ENCODE results near the gene SOWAHC.
"Not testable (repeated sequence)": the region's sequence is repeated elsewhere in the genome, so short reads cannot be mapped to it uniquely, and the experiment has no call there.

The SOWAHC gene

DNA sequence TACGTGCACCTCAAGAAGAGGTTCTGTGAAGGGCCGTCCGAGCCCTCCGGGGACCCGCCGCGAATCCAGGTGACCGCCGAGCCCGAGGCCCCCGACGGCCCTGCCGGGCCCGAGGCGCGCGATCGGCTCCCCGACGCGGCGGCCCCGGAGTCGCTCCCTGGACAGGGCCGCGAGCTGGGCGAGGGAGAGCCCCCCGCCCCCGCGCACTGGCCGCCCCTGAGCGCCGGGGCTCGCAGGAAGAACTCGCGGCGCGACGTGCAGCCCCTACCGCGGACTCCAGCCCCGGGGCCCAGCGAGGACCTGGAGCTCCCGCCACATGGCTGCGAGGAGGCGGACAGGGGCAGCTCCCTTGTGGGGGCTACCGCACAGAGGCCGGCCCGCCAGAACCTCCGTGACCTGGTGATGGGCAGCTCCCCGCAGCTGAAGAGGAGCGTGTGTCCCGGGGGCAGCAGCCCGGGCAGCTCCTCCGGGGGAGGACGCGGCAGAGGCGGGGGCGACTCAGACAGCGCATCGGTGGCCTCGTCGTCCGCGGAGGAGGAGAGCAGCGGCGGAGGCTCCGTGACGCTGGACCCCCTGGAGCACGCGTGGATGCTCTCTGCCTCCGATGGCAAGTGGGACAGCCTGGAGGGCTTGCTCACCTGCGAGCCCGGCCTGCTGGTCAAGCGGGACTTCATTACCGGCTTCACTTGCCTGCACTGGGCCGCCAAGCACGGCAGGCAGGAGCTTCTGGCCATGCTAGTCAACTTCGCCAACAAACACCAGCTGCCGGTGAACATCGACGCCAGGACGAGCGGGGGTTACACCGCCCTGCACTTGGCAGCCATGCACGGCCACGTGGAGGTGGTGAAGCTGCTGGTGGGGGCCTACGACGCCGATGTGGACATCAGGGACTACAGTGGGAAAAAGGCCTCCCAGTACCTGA lies 812 bp downstream of the SOWAHC start:
- no peak for DNase-seq (ENCODE audit: low read depth in 1 of 2, low spot score in 1 of 2)

DNA sequence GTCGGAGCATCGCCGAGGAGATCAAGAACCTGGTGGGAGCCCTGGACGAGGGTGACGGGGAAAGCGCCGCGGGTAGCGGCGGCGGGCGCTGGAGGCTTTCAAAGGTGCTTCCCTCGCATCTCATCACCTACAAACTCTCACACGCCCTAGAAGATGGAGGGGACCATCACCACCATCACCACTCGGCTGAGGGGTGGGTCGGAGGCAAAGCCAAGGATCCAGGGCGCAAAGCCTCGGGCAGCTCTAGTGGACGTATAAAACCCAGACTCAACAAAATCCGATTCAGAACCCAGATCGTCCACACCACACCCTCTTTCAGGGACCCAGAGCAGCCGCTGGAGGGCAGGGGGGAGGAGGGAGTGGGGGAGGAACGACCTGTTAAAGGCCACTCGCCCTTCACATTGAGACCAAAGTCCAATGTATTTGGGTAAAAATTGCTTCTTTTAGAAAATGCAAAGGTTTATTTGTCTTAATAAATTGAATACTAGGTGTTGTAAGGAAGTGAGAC lies 1.5 kb downstream of the SOWAHC start:
- no peak for DNase-seq (ENCODE audit: low read depth in 1 of 2, low spot score in 1 of 2)

DNA sequence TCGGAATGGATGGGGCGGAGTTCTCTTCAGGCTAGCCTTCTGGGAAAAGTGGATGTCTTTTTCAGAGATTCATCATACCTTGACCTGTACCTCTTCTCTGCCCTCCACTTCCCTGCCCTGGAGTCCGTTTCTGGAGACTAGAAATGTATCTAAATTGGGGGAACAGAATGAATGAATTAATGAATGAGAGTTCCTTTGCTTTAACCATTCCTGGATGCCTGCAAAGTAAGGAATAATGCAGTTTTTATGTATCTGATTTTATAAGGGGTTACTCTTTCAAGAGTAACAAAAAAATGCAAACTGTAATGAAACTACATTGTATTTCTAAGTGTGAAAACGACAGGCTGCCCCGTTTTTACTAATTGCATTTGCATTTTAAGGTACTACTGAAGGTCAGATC lies 2.0 kb downstream of the SOWAHC start:
- no peak for DNase-seq (ENCODE audit: low read depth in 1 of 2, low spot score in 1 of 2)

DNA sequence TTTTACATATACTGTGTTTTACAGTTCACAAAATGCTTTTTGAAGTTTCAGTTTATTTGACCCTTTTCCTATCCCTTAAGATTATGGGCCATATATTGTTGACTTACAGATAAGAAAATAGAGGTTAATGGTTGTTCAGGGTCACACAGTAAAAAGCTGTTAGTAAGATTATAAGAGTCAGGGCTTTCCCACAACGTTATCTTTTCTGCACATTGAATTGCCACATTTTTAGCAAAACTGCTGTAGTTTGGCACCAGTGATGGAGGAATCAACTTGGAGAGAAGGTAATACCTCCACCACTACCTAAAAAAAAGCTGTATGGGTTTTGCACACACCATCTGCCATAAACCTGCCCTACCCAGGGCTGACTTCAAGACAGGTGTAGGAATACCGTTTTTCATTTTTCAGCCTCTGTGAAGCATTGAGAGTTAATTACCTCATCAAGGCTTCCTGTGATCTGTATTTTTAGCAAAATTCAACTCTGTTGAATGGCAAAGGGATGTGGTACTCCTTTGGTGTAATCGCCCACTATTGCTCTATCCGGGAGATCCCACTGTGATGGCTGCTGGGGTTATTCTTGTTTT lies 5.0 kb downstream of the SOWAHC start:
- no peak for DNase-seq (ENCODE audit: low read depth in 1 of 2, low spot score in 1 of 2)

DNA sequence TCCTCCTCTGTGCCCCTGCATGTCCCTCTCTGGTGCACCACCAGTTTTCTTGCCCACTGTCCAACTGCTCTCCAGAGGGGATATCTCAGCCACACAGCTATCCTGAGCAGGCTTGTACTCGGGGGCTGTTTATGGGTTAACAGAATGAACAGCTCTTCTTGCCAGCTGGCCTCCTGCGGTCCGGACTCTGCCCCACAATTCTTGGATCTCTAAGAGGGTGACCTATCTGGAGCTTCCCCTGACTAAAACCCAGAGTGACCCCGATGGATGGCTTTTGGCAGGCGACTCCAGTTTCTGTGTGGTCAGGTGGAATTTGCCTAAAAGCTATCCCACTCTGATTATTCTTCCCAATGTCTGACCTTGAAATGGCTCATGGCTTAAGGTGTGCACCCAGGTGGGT lies 9.1 kb downstream of the SOWAHC start:
- no peak for DNase-seq (ENCODE audit: low read depth in 1 of 2, low spot score in 1 of 2)

DNA sequence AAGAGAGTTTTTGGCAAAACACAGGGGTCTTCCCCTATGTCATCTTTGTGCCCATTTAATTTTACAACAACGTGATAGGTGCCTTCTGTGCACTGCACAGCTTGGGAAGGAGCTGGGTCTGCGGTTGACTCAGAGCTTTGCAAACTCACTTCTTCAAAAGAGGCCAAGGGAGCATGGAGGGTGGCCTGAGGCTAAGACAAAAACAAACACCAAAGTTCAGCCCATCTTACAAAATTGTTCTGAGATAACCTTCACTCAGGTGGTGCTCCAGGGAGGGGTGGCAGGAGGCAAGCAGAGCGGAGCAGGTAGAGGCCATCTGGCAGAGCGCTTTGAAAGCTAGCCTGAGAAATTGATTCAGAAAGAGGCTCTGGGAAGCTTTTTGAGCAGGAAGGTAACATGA lies 9.8 kb downstream of the SOWAHC start:
- no peak for DNase-seq (ENCODE audit: low read depth in 1 of 2, low spot score in 1 of 2)

DNA sequence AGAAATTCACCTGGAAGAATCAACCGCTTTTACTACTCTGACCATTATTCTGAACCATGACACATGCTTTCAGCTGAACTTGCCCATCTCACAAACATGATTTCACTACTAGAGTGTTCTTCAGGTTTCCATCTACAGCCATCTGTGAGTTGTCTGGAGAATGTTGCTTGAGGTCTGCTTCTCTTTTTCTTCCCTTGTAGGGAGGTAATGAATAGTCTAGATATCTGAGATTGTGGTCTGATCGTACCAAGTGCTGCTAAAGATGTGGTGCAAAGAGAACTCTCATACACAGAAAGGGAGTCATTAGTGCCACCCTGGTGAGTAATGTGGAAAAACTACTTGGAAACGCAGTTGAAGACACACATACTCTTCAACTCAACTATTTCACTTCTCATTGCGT lies 10.2 kb downstream of the SOWAHC start:
- DNase-seq (ENCODE audit: low read depth in 1 of 2, low spot score in 1 of 2): no peak

DNA sequence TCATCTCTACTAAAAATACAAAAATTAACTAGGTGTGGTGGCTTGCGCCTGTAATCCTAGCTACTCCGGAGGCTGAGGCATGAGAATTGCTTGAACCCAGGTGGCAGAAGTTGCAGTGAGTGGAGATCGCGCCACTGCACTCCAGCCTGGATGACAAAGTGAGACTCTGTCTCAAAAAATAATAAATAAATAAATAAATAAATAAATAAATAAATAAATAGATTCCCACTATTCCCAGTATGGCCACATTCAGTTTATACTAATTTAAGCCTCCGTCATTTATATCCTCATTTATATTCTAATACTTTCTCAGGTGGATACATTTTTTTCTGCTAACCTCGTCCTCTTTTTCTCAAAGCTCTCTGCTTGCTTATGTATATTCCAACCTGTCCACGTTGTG lies 14.2 kb downstream of the SOWAHC start:
- not testable (repeated sequence) for DNase-seq (ENCODE audit: low read depth in 1 of 2, low spot score in 1 of 2)

DNA sequence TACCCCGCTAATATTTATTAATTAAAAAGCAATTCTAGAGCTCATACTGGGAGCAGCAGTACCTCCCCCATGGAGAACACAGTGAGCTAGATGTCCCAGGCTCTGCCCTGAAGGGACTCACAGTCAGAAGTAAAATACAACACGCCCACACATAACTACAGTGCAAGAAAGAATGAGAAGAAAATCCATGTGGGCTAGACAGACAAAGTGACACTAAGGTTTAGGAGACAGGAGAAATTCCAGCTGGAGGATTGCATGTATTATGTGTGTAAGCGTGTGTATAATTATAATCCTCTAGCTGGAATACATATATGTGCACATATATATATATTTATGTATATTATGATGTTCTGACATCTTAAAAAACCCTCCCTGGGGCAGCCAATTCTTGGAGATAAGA lies 15.7 kb downstream of the SOWAHC start:
- DNase-seq (ENCODE audit: low read depth in 1 of 2, low spot score in 1 of 2): no peak

DNA sequence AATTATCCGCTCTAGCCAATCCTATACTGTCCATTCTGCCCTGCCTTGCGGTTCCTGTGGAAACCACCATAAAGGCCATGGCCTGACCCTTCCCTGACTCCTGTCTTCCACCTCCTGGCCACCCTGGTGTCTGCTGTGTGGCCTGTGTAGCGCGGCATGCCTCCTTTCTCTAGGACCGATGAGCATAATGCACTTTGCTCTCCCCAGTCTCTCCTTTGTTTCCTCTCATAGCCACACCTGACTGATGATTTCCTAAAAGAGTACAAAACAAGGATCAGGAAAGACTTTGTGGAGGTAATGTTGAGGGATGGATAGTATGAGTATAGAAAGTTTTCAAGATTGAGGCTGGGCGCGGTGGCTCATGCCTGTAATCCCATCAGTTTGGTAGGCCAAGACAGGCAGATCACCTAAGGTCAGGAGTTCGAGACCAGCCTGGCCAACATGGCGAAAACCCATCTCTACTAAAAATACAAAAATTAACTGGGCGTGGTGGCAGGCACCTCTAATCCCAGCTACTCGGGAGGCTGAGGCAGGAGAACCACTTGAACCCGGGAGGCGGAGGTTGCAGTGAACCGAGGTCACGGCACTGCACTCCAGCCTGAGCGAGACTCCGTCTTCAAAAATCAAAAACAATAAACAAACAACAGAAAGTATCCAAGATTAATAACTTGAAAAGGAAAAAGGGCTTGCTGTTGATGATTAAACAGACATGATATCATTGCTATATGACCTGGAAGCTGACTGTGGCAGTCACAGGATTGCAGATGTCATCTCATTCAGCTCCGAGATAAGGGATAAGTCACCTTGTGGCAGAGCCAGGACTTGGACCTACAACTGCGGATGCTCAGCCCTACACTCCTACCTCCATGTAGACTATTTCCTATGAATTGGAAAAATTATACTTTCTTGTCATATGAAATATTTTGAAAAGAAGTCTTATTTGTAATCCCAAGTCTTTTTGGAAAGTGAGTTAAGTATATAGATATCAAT lies 16.6 kb downstream of the SOWAHC start:
- no peak for DNase-seq (ENCODE audit: low read depth in 1 of 2, low spot score in 1 of 2)

DNA sequence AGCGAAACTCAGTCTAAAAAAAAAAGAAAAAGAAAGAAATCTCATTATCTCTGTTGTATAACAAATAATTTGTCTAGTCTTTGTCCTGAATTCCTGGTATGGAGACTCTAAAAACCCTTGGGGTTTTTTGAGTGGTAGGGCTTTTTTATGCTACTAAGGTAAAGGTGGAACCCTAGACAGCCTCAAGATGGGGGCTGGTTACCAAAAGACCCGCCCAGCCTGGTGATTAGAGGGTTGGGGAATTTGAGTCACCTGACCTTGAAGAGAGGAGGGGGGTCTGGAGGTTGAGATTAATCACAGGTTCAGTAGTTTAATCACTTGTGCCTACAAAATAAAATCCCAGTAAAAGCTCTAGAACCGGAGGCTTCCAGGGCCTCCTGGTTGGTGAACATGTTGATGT lies 17.6 kb downstream of the SOWAHC start:
- no peak for DNase-seq (ENCODE audit: low read depth in 1 of 2, low spot score in 1 of 2)

DNA sequence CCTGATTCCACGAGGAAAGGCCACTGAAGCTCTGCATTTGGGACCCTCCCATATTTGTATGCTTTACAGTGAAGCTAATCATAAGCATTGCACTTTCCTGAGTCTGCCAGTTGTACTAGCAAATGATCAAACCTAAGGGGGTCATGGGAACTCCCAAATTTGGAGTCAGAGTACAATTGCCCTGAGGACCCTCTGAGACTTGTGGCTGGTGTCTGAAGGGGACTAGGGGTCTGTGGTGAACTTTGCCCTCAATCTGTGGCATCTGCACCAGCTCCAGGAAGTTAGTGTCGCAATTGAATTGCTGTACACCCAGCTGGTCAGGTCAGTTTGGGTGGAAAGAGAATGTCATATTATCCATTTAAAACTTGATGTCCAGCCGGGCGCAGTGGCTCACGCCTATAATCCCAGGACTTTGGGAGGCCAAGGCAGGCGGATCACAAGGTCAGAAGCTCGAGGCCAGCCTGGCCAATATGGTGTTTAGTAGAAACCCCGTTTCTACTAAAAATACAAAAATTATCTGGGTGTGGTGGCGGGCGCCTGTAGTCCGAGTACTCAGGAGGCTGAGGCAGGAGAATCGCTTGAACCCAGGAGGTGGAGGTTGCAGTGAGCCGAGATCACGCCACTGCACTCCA lies 18.1 kb downstream of the SOWAHC start:
- no peak for DNase-seq (ENCODE audit: low read depth in 1 of 2, low spot score in 1 of 2)

DNA sequence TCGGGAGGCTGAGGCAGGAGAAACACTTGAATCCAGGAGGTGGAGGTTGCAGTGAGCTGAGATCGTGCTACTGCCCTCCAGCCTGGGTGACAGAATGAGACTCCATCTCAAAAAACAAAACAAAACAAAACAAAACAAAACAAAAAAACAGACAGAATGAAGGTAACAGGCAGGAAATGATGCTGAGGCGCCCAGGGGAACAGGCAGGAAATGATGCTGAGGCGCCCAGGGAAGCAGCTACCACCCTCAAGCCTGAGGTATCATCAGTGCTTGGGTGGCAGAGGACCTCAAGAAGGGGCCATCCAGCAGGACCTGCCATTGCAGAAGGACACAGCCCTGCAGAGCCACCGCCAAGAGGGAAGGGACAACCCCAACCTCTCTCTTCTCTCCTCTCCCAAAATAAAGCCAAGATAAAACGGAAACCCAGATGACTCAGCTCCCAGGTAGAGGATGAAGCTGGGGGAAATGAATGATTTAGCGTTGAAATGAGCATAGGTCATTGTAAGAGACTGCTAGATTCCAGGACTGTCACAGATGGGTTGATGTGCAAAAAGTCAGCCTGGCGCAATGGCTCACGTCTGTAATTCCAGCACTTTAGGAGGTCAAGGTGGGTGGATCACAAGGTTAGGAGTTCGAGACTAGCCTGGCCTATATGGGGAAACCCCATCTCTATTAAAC lies 19.3 kb downstream of the SOWAHC start:
- DNase-seq (ENCODE audit: low read depth in 1 of 2, low spot score in 1 of 2): no peak

DNA sequence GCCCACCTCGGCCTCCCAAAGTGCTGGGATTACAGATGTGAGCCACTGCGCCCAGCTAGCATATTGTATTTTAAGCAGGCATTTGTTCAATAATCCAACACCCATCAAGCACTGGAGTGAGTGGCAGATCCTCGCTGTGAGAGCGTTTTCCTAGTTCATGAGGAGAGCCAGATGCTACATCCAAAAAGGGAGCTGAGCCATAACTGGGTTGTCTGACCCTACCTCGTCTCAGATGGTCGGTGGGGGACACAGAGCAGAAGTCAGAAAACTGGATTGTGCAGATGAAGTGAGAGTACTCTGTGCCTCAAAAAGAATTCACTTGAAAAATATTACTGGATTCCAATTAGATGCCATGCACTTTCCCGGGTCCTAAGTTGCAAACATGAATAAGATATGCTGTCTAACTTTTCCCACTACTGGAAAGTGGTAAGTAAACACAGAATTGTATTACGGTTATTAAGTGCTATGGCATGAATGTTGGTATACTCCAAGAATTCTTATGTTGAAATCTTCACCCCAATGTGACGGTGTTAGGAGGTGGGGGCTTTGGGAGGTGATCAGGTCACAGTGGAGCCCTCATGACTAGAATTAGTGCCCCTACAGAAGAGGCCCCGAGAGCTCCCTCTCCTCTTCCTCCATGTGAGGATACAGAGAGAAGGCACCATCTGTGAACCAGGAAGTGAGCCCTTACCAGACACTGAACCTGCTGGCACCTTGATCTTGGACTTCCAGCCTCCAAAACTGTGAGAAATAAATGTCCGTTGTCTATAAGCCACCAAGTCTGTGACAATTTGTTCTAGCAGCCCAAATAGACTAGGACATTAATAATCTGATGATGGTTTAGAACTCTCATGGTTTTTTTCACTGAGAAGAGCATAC lies 21.5 kb downstream of the SOWAHC start:
- DNase-seq (ENCODE audit: low read depth in 1 of 2, low spot score in 1 of 2): no peak

DNA sequence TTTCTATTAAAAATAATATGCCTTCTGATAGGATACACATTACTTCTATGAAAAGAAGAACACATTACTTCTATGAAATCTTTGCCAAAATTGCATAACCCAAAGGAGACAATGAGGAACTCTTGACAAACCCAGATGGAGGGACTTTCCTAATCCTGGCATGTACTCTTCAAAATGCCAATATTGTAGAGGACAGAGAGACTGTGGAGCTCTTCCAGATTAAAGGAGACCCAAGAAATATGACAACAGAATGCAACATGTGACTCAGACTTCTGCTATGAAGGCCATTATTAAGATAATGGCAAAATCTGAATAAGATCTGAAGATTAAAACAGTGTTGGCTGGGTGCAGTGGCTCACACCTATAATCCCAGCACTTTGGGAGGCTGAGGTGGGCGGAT lies 22.2 kb downstream of the SOWAHC start:
- DNase-seq (ENCODE audit: low read depth in 1 of 2, low spot score in 1 of 2): no peak

DNA sequence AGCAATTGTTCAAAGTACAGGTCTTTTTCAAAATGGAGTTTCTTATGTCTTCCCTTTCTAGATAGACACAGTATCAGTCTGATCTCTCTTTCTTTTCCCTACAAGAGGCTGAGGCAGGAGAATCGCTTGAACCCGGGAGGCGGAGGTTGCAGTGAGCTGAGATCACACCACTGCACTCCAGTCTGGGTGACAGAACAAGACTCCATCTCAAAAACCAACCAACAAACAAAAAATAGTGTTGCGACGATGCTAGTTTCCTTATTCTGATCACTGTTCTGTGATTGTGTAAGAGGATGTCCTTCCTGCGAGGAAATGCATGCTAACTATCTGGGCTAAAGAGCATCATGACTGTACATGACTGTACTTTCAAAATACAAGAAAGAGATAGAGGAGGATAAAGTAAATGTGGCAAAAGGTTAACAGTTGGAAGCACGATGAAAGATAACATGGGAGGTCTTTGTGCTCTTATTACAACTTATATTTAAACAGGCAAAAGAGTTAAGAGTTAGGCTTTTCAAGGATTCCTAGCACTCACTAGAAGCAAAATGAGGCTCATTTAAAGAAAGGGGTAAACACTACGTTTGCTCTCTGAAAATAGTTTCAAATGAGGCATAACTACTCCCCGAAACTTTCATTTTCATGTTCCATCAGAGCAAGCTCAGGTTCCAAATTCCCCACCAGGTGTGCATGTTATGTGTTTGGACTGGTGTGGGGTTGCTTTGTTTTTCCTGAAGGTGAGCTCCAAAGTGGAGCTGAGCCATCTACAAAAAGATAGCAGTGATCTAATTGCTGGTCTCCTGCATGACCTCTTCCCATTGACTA lies 23.8 kb downstream of the SOWAHC start:
- no peak for DNase-seq (ENCODE audit: low read depth in 1 of 2, low spot score in 1 of 2)

DNA sequence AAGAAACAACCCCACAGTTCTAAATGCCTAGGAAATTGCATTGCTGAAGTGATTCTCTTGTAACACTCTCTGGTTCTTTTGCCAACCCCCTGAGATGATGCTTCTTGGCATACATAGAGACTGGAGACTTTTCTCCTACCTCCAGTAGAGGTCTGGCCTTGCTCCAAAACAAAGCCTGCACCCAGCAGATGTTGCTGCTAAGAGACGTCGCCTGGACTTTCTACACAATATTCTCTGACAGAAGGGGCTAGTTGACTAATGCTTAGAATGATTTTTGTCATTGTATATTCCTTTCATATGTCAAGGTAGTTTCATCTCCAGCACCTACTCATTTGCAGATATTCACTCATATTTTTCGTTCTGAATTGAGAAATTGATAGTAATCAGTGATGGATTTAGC lies 24.6 kb downstream of the SOWAHC start:
- no peak for DNase-seq (ENCODE audit: low read depth in 1 of 2, low spot score in 1 of 2)

DNA sequence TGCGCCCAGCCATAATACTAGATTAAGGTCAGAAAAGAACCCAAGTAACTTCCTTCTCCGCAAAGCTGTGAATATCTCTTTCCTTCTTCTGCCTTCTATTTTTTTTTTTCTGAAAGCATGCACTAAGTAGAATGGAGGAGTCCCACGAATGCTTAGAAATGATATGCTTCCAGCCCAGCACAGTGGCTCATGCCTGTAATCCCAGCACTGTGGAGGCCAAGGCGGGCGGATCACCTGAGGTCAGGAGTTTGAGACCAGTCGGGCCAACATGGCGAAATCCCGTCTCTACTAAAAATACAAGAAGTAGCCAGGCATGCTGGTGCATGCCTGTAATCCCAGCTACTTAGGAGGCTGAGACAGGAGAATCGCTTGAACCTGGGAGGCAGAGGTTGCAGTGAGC lies 25.8 kb downstream of the SOWAHC start:
- DNase-seq (ENCODE audit: low read depth in 1 of 2, low spot score in 1 of 2): not testable (repeated sequence)
